Stomach (tissue), 9 donors: Measurements from ENCODE around the gene MTA2. TPM values are rescaled to one million over a fixed set of nuclear protein-coding genes. Genes with fewer than 3 reads are reported as not detected.
"Not testable (repeated sequence)": the region's sequence is repeated elsewhere in the genome, so short reads cannot be mapped to it uniquely, and the experiment has no call there.

Experiments used
- DNase-seq, 2 donors: peaks; one replicate each; pipeline versions ENCODE4 v3.0.0 to v3.0.0-alpha.2; 2013 to 2019
- H3K27ac ChIP-seq, 5 donors: fragments of 200-600 bp in 4 of 5; sonication (generic) in 4 of 5; one replicate each; pipeline ENCODE4 v1.5.1; 2013 to 2019; ENCODE audit warnings: mild to moderate bottlenecking in 1 of 5, moderate library complexity in 1 of 5
- H3K27me3 ChIP-seq, 3 donors: fragments of 200-600 bp; sonication (generic); one replicate each; pipeline ENCODE4 v1.5.1; 2017 to 2019; ENCODE audit warnings: mixed run types in 1 of 3
- H3K36me3 ChIP-seq, 4 donors: fragments of 200-600 bp; sonication (generic); 1 replicate in 3 of 4; 2 replicates in 1 of 4; pipeline ENCODE4 v1.5.1; 2016 to 2019
- H3K4me1 ChIP-seq, 4 donors: fragments of 200-600 bp; sonication (generic); one replicate each; pipeline ENCODE4 v1.5.1; 2016 to 2019
- H3K4me3 ChIP-seq, 4 donors: fragments of 200-600 bp; sonication (generic) in 3 of 4; one replicate each; pipeline ENCODE4 v1.5.1; 2016 to 2019; ENCODE audit warnings: mild to moderate bottlenecking in 1 of 4
- H3K9me3 ChIP-seq, 4 donors: fragments of 200-600 bp; sonication (generic); one replicate each; pipeline ENCODE4 v1.5.1; 2016 to 2019
- CTCF ChIP-seq, 7 experiments: fragments of 450-650 bp in 4 of 7; fragments of 200-600 bp in 3 of 7; sonication (generic) in 3 of 7; IDR thresholded peaks; one replicate each; pipeline ENCODE4 v1.5.1; 2016 to 2019; ENCODE audit warnings: antibody characterized with exemption in 7 of 7, control low read depth in 2 of 7, mild to moderate bottlenecking in 1 of 7
- EP300 ChIP-seq: sonication (generic); formaldehyde crosslinking; IDR thresholded peaks from one replicate; pipeline ENCODE4 v1.6.1; 2017; ENCODE audit warnings: antibody characterized with exemption
- POLR2A ChIP-seq, 4 donors: fragments of 450-650 bp; IDR thresholded peaks; one replicate each; pipeline ENCODE4 v1.6.1; 2016; ENCODE audit warnings: antibody characterized with exemption in 4 of 4, control low read depth in 2 of 4, mild to moderate bottlenecking in 1 of 4, moderate library complexity in 1 of 4
- POLR2AphosphoS5 ChIP-seq, 3 donors: sonication (generic); formaldehyde crosslinking; IDR thresholded peaks; one replicate each; pipeline ENCODE4 v1.6.1; 2016; ENCODE audit warnings: antibody characterized with exemption in 3 of 3
- WGBS, 5 donors: extraction: QIAGEN DNeasy Blood & Tissue Kit in 3 of 5; methylation state at CpG; one replicate each; pipeline versions ENCODE4 v1.1.5 to v1.1.7; 2013 to 2018; 5-methylcytosine and 5-hydroxymethylcytosine counted together
- intact Hi-C: fragments of 100-400 bp; cut with DNase I; formaldehyde crosslinking; loops from one replicate; pipeline ENCODE4 v1.15.1; 2023; ENCODE audit warnings: low total_unique reads
- polyA plus RNA-seq, 3 donors: library from polyadenylated mRNA; stranded (reverse); fragments of 200-250 nt; gene quantifications; one replicate each; pipeline ENCODE4 v1.2.3, GENCODE V29; 2013
- total RNA-seq, 5 donors: library from RNA; depleted of rRNA; stranded (reverse); fragments of >200 nt; gene quantifications; one replicate each; pipeline versions ENCODE4 v1.1.0 to v1.2.3, GENCODE V29; 2014 to 2016
- donor health status: healthy with polysubstance abuse.
- donor health status: Bipolar disorder and iron deficiency.
- donor health status: healthy.

MTA2 gene
- total and polyA plus RNA-seq, 8 donors = 32.8 to 110 (median 56.5) TPM

DNA sequence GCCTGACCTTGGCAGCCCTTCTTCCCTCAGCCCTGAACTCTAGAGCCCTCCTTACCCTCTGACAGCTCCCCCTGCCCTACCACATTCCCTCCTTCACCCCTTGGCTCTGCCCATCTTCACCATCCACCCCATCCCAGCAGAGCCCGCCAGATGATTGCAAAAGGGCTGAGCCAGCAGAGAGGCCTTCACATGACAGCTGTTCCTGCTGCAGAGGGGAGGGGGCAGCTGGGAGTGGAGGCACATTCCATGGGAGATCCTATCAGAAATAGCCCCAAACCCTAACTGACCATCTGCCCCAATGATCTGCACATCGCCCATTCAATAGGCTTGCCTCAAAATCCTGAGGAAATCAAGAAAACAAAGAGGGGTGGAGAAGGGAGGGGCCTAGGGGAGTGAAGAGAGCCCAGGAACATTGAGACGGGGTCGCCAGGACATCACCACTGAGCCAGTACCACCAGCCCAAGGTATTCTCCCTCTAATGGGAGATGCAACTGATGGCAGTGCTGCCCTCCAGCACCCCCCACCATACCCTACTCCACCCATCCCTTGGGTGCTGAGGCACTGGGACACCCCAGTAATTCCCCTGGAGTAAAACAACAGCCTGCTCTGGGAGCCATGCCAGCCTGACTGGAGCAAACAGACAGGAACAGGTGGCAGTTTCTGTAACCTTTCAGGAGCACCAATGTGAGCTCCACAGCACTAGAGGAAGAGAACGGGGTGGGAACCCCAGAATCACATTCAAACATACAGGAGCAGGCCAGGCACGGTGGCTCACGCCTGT lies 47.1 kb downstream of the MTA2 start:
- Histone ChIP-seq H3K9me3 (no peaks in the 10 kb centered on the region), H3K4me1 (peaks cover 77 to 96% (median 87%) of the 10 kb centered on the region in 4 donors), H3K36me3 (peaks cover 11 to 18% (median 17%) of the 10 kb centered on the region in 4 donors), H3K27me3 (no peaks in the 10 kb centered on the region), H3K4me3 (peak overlapping the region in 1 of 4 donors; percentile 10), H3K27ac (peak overlapping the region; percentile 86 to 97 (median 95))
- 40 to 62% (median 46%) methylated on average over 7 of the region's 7 CpGs for WGBS, 5 donors
- TF ChIP-seq POLR2AphosphoS5 (IDR thresholded peaks at IDR 0.05) (peak in 1 of 3 donors; percentile 17), POLR2A (IDR thresholded peaks at IDR 0.05) (no peak)
- intact Hi-C loops = no loop called here
- DNase-seq = peak; percentile 50 to 86

- intact Hi-C loops = no loop called here
- Histone ChIP-seq H3K27me3 (no peaks in the 10 kb centered on the region), H3K4me3 (peak overlapping the region in 1 of 4 donors; percentile 18), H3K9me3 (no peaks in the 10 kb centered on the region), H3K4me1 (peaks cover 84 to 99% (median 92%) of the 10 kb centered on the region in 4 donors), H3K27ac (peak overlapping the region; percentile 86 to 97 (median 95)), H3K36me3 (peaks cover 4 to 11% (median 10%) of the 10 kb centered on the region in 4 donors)
- WGBS, 5 donors = 56 to 65% (median 58%) methylated on average over 8 of the region's 8 CpGs
- no peak for TF ChIP-seq POLR2AphosphoS5 (IDR thresholded peaks at IDR 0.05)
- no peak for TF ChIP-seq POLR2A (IDR thresholded peaks at IDR 0.05)
- no peak for TF ChIP-seq CTCF (IDR thresholded peaks at IDR 0.05)
- TF ChIP-seq EP300 = no peak
- peak in 1 of 2 donors; percentile 38 for DNase-seq
Measured at GRCh38 chr11:62553839-62554361, 47.8 kb downstream of the MTA2 start.

GRCh38 chr11:62553080-62553838 lies 48.4 kb downstream of the MTA2 start:
- intact Hi-C loops = no loop called here
- TF ChIP-seq POLR2AphosphoS5 (IDR thresholded peaks at IDR 0.05) (peak; percentile 72 to 86 (median 78)), EP300 (peak; percentile 15), CTCF (IDR thresholded peaks at IDR 0.05) (no peak)

GRCh38 chr11:62552485-62553079 lies 49.1 kb downstream of the MTA2 start:
- intact Hi-C loops = no loop called here
- Histone ChIP-seq H3K36me3 (no peaks in the 10 kb centered on the region), H3K4me1 (peaks cover 94 to 100% (median 97%) of the 10 kb centered on the region in 4 donors), H3K9me3 (no peaks in the 10 kb centered on the region), H3K27me3 (no peaks in the 10 kb centered on the region), H3K4me3 (peak overlapping the region; percentile 10 to 27 (median 20)), H3K27ac (peak overlapping the region; percentile 86 to 97 (median 95))
- TF ChIP-seq CTCF (IDR thresholded peaks at IDR 0.05) = no peak
- TF ChIP-seq POLR2AphosphoS5 (IDR thresholded peaks at IDR 0.05) = no peak
- TF ChIP-seq EP300 = no peak
- no peak for TF ChIP-seq POLR2A (IDR thresholded peaks at IDR 0.05)
- WGBS, 5 donors = 16 to 22% (median 18%) methylated on average over 4 of the region's 4 CpGs
- DNase-seq = peak in 1 of 2 donors; percentile 81

More at GRCh38 chr11:62553080-62553838, 48.4 kb downstream of the MTA2 start:
- Histone ChIP-seq H3K4me3 (peak overlapping the region; percentile 10 to 27 (median 20)), H3K9me3 (no peaks in the 10 kb centered on the region), H3K36me3 (peaks cover 0 to 5% (median 4%) of the 10 kb centered on the region in 4 donors), H3K4me1 (peaks cover 90 to 100% (median 96%) of the 10 kb centered on the region in 4 donors), H3K27me3 (no peaks in the 10 kb centered on the region), H3K27ac (peak overlapping the region; percentile 86 to 97 (median 95))
- peak; percentile 91 to 95 for DNase-seq
- WGBS, 5 donors = 1 to 9% (median 4%) methylated on average over 15 of the region's 15 CpGs

DNA sequence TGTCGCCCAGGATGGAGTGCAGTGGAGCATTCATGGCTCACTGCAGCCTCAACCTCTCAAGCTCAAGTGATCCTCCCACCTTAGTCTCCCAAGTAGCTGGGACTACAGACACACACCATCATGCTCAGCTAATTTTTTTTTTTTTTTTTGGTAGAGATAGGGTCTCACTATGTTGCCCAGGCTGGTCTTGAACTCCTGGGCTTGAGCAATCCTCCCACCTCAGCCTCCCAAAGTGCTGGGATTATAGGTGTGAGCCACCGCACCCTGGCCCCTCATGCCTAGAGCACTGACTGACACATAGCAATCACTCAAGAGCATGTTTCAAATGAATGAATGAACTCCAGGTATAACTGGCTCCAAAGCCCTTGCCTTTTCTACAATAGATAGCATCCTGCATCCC lies 51.2 kb downstream of the MTA2 start:
- intact Hi-C loops, H3K9me3 ChIP-seq, DNase-seq, H3K36me3 ChIP-seq, H3K27me3 ChIP-seq, H3K4me3 ChIP-seq: not testable (repeated sequence)
- 89 to 100% (median 97%) methylated on average over 2 of the region's 2 CpGs for WGBS, 5 donors
- H3K4me1 ChIP-seq = peaks cover 80 to 88% (median 84%) of the 10 kb centered on the region in 4 donors
- H3K27ac ChIP-seq = peak overlapping the region in 3 of 5 donors; percentile 95 to 99 (median 95)
